Endothelial cell of umbilical vein (primary cell): ENCODE results near the gene EXOC1. TPM values are rescaled to one million over a fixed set of nuclear protein-coding genes. Genes with fewer than 3 reads are reported as not detected.

ENCODE experiments used
- BruUV-seq: library from RNA; stranded (reverse); fragments of 400-500 nt; replicated peaks from 2 replicates; lab custom pipeline; 2021; lab: Mats Ljungman, UMichigan
- CTCF ChIA-PET: fragments of 300-600, 350-600 bp; sonication (Branson Sonifier 250); formaldehyde crosslinking; loops from one replicate; lab custom pipeline; 2021; ENCODE audit warnings: antibody characterized with exemption, inconsistent platforms; lab: Charles Lee
- POLR2A ChIA-PET: fragments of 300-600, 350-600 bp; sonication (Branson Sonifier 250); formaldehyde crosslinking; loops from one replicate; lab custom pipeline; 2021; ENCODE audit warnings: antibody characterized with exemption, inconsistent platforms; lab: Charles Lee
- DNase-seq: peaks from one replicate; pipeline ENCODE4 v3.0.0-alpha.2; 2011; ENCODE audit warnings: low read depth, low spot score
- FAIRE-seq: peaks from 2 replicates; lab custom pipeline; 2011; peaks lifted over from hg19 to GRCh38; lab: Jason Lieb, UNC
- H2AFZ ChIP-seq: 2 replicates; pipeline ENCODE4 v1.6.0; 2012; ENCODE audit warnings: low read depth, low read length, control low read depth, inconsistent platforms
- H3K27ac ChIP-seq: 2 replicates; pipeline ENCODE4 v1.5.1; 2011; ENCODE audit warnings: low read depth, mild to moderate bottlenecking, control low read depth, low read length, moderate library complexity; ENCODE audit not compliant: insufficient read depth
- H3K27me3 ChIP-seq, 2 experiments: 2 replicates each; pipeline versions ENCODE4 v1.6.0 to v1.6.1; 2011; ENCODE audit warnings: low read length in 2 of 2, mixed read lengths in 1 of 2; ENCODE audit not compliant: control insufficient read depth in 2 of 2, insufficient read depth in 2 of 2
- H3K36me3 ChIP-seq, 2 experiments: 2 replicates in 1 of 2; 3 replicates in 1 of 2; pipeline ENCODE4 v1.5.1; 2011; ENCODE audit warnings: low read length in 2 of 2, mild to moderate bottlenecking in 1 of 2, moderate library complexity in 1 of 2; ENCODE audit not compliant: control insufficient read depth in 2 of 2, insufficient read depth in 2 of 2; ENCODE audit errors: extremely low read depth in 1 of 2
- H3K4me1 ChIP-seq: 3 replicates; pipeline ENCODE4 v1.5.1; 2011; ENCODE audit warnings: mild to moderate bottlenecking, low read length; ENCODE audit not compliant: control insufficient read depth, insufficient read depth; ENCODE audit errors: extremely low read depth
- H3K4me2 ChIP-seq: 2 replicates; pipeline ENCODE4 v1.6.1; 2011; ENCODE audit warnings: low read length, control low read depth, mixed read lengths; ENCODE audit not compliant: insufficient read depth
- H3K4me3 ChIP-seq, 3 experiments: fragments of 200-600 bp in 1 of 3; sonication (generic), shearing (Covaris generic) in 1 of 3; replicated peaks in 1 of 3; 2 replicates each; pipeline ENCODE4 v1.5.1; 2011 to 2016; ENCODE audit warnings: control low read depth in 3 of 3, low read length in 3 of 3, mild to moderate bottlenecking in 2 of 3, inconsistent platforms in 1 of 3, low read depth in 1 of 3, moderate library complexity in 1 of 3; ENCODE audit not compliant: insufficient read depth in 1 of 3
- H3K79me2 ChIP-seq: 2 replicates; pipeline ENCODE4 v1.6.0; 2012; ENCODE audit warnings: low read length, inconsistent platforms; ENCODE audit not compliant: control insufficient read depth, insufficient read depth
- H3K9ac ChIP-seq: replicated peaks from 2 replicates; pipeline ENCODE3; 2011; ENCODE audit warnings: low read length, control low read depth; ENCODE audit not compliant: insufficient read depth; ENCODE audit errors: extremely low read depth
- H3K9me1 ChIP-seq: replicated peaks from 3 replicates; pipeline ENCODE4 v1.6.0; 2011; ENCODE audit warnings: mild to moderate bottlenecking, low read length; ENCODE audit not compliant: control insufficient read depth, insufficient read depth; ENCODE audit errors: extremely low read depth
- H3K9me3 ChIP-seq: replicated peaks from 2 replicates; pipeline ENCODE4 v1.5.1; 2012; ENCODE audit warnings: low read length, inconsistent platforms; ENCODE audit not compliant: control insufficient read depth, insufficient read depth
- H4K20me1 ChIP-seq: replicated peaks from 2 replicates; pipeline ENCODE3; 2011; ENCODE audit warnings: mild to moderate bottlenecking, low read length; ENCODE audit not compliant: control insufficient read depth, insufficient read depth; ENCODE audit errors: extremely low read depth
- EZH2 ChIP-seq: IDR thresholded peaks from 2 replicates; pipeline ENCODE4 v1.6.1; 2012; ENCODE audit warnings: borderline replicate concordance, low read depth, mild to moderate bottlenecking, moderate library complexity, low read length, inconsistent platforms; ENCODE audit not compliant: severe bottlenecking
- FOS ChIP-seq: IDR thresholded peaks from 2 replicates; pipeline ENCODE4 v1.6.1; 2011; ENCODE audit warnings: mild to moderate bottlenecking, low read length, moderate library complexity, borderline replicate concordance; ENCODE audit not compliant: insufficient read depth
- GATA2 ChIP-seq: IDR thresholded peaks from 2 replicates; pipeline ENCODE4 v1.7.0; 2011; ENCODE audit warnings: low read depth, mild to moderate bottlenecking, moderate library complexity, mixed read lengths, low read length; ENCODE audit not compliant: insufficient read length, insufficient read depth
- JUN ChIP-seq: IDR thresholded peaks from 2 replicates; pipeline ENCODE4 v1.6.1; 2011; ENCODE audit warnings: borderline replicate concordance, low read depth; ENCODE audit not compliant: insufficient read length, insufficient read depth
- MYC ChIP-seq: IDR thresholded peaks from one replicate; pipeline ENCODE4 v1.6.1; 2011; ENCODE audit warnings: mild to moderate bottlenecking, low read depth, low read length
- POLR2A ChIP-seq: IDR thresholded peaks from 2 replicates; pipeline ENCODE4 v1.6.1; 2012; ENCODE audit warnings: low read depth, mild to moderate bottlenecking, control low read depth, low read length
- POLR2AphosphoS5 ChIP-seq: IDR thresholded peaks from 2 replicates; pipeline ENCODE4 v1.6.1; 2012; ENCODE audit warnings: low read depth, mild to moderate bottlenecking, control low read depth, low read length, moderate library complexity; ENCODE audit not compliant: insufficient read depth
- dilution Hi-C: fragments of 300-500 bp; cut with MboI; formaldehyde crosslinking; loops from one replicate; pipeline ENCODE4 v1.15.0; 2019; ENCODE audit warnings: low sequenced_read_pairs; ENCODE audit not compliant: extremely low pct_ligation_motif_present
- intact Hi-C: fragments of 100-400 bp; cut with micrococcal nuclease; formaldehyde crosslinking; loops from one replicate; pipeline ENCODE4 v1.10.0; 2022
- polyA plus RNA-seq, 4 experiments: library from polyadenylated mRNA; depleted of rRNA in 3 of 4; stranded (reverse) in 3 of 4; unstranded in 1 of 4; fragments of >200 nt; gene quantifications; 2 replicates each; pipeline versions ENCODE4 v1.2.1 to v1.2.3, GENCODE V29; 2011 to 2012; ENCODE audit warnings: missing spikeins in 1 of 4
- total RNA-seq: library from RNA; stranded (reverse); gene quantifications from 2 replicates; pipeline ENCODE4 v1.2.3, GENCODE V29; 2021
- TF ChIP-seq, protein P1 (sequence below), 2 donors: IDR thresholded peaks; 1 replicate in 1 of 2; 2 replicates in 1 of 2; pipeline ENCODE4 v1.5.1; 2011; ENCODE audit warnings: low read length in 2 of 2, mild to moderate bottlenecking in 2 of 2, moderate library complexity in 2 of 2, control low read depth in 1 of 2, inconsistent platforms in 1 of 2, low read depth in 1 of 2; ENCODE audit not compliant: insufficient read depth in 1 of 2; ENCODE audit errors: extremely low read depth in 1 of 2
- TF ChIP-seq, protein P2 (sequence below): IDR thresholded peaks from 2 replicates; pipeline ENCODE4 v1.6.1; 2011; ENCODE audit not compliant: insufficient read depth, insufficient read length

The EXOC1 gene
- total and polyA plus RNA-seq, 2 donors (not counting 3 experiments of a cell fraction or from before 2014, with no cell fraction given): 11.6 to 33.3 TPM

DNA sequence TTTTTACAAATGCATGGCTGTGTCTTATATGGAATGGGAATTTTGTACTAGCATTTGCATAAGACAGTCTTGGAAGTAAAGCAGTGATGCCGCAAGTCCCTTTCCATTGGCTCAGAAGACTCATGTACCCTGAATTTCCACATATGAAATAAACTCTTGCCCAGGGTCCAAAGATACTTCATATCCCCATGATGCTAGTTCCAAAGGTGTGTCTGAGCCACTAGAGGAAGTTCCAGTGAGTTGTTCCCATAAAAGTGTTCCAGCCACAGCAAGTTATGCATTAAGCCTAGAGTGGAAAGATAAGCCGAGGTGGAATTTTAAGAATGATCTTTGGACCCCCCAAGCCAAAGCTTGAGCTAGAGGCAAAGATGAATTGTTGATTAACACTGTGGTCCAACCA lies 86.0 kb downstream of the EXOC1 start:
- H3K27ac ChIP-seq: no peak overlapping the region
- FAIRE-seq (no peak), DNase-seq (no peak)
- no peaks in the 10 kb centered on the region for H3K9me3 ChIP-seq
- H3K36me3 ChIP-seq: peaks cover 7 to 26% of the 10 kb centered on the region in 2 experiments
- no peak overlapping the region for H2AFZ ChIP-seq
- peaks cover 21% of the 10 kb centered on the region for H3K79me2 ChIP-seq
- BruUV-seq: no TSS peak
- ChIA-PET CTCF (interaction anchor here (1.6 kb wide), 1 partner anchor 9 kb away, joined by 5 read pairs; the partner anchor contains the start of gene CEP135), POLR2A (no interaction called here)
- H3K9me1 ChIP-seq: no peaks in the 10 kb centered on the region
- H3K9ac ChIP-seq: no peak overlapping the region
- dilution Hi-C loops (no loop called here), intact Hi-C loops (no loop called here)
- TF ChIP-seq EZH2 (no peak), MYC (no peak)
- no peak overlapping the region for H3K4me3 ChIP-seq
- H3K4me1 ChIP-seq: no peaks in the 10 kb centered on the region
- H4K20me1 ChIP-seq: no peaks in the 10 kb centered on the region
- no peaks in the 10 kb centered on the region for H3K27me3 ChIP-seq
- no peak overlapping the region for H3K4me2 ChIP-seq

DNA sequence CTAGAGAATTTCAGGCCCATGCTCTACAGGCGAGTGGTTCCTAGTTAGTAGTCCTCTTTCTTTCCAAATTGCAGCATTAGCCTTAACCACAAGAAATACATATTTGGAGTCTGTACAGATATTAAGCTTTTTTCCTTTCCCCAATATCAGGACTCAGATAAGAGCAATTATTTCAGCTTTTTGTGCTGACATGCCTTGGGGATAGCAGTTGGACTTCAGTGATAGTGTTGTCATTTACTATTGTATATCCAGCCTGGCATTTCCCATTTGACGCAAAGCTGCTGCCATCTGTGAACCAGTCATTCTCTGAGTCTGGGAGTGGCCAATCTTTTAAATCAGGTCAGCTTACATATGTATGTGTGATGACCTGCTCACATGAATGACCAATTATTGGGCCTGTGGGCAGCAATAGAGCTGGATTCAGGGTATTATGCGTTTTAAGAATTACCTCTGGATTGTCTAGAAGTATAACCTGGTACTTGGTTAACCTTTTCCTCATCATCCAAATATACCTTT lies 88.5 kb downstream of the EXOC1 start:
- no peak overlapping the region for H3K27ac ChIP-seq
- peaks cover 43% of the 10 kb centered on the region for H3K79me2 ChIP-seq
- no TSS peak for BruUV-seq
- H3K4me1 ChIP-seq: peaks cover 13% of the 10 kb centered on the region
- H3K4me2 ChIP-seq: no peak overlapping the region
- dilution Hi-C loops (no loop called here), intact Hi-C loops (loop anchor here (10.0 kb wide), 3 partner anchors 193 to 603 kb away; partner anchors contain the start of genes PAICS and PPAT)
- no peaks in the 10 kb centered on the region for H3K9me1 ChIP-seq
- no peak overlapping the region for H2AFZ ChIP-seq
- DNase-seq (no peak), FAIRE-seq (no peak)
- H3K9me3 ChIP-seq: no peaks in the 10 kb centered on the region
- POLR2A ChIA-PET: no interaction called here
- no peak overlapping the region for H3K4me3 ChIP-seq
- H4K20me1 ChIP-seq: no peaks in the 10 kb centered on the region
- no peaks in the 10 kb centered on the region for H3K27me3 ChIP-seq
- CTCF ChIA-PET: interaction anchor here (0.8 to 1.7 kb wide), 2 partner anchors 75 to 358 kb away, joined by 3 to 5 read pairs; no protein-coding TSS in a partner anchor
- no peak overlapping the region for H3K9ac ChIP-seq
- H3K36me3 ChIP-seq: peaks cover 7 to 26% of the 10 kb centered on the region in 2 experiments
- TF ChIP-seq, protein P1, sequence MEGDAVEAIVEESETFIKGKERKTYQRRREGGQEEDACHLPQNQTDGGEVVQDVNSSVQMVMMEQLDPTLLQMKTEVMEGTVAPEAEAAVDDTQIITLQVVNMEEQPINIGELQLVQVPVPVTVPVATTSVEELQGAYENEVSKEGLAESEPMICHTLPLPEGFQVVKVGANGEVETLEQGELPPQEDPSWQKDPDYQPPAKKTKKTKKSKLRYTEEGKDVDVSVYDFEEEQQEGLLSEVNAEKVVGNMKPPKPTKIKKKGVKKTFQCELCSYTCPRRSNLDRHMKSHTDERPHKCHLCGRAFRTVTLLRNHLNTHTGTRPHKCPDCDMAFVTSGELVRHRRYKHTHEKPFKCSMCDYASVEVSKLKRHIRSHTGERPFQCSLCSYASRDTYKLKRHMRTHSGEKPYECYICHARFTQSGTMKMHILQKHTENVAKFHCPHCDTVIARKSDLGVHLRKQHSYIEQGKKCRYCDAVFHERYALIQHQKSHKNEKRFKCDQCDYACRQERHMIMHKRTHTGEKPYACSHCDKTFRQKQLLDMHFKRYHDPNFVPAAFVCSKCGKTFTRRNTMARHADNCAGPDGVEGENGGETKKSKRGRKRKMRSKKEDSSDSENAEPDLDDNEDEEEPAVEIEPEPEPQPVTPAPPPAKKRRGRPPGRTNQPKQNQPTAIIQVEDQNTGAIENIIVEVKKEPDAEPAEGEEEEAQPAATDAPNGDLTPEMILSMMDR (IDR thresholded peaks at IDR 0.05; ENCODE audit: extremely low read depth in 1 of 2, insufficient read depth in 1 of 2, low read depth in 1 of 2, low read length in 2 of 2): no peak
- TF ChIP-seq JUN (no peak), GATA2 (no peak), POLR2A (no peak), POLR2AphosphoS5 (no peak), MYC (no peak), FOS (no peak), EZH2 (no peak)
- TF ChIP-seq, protein P2, sequence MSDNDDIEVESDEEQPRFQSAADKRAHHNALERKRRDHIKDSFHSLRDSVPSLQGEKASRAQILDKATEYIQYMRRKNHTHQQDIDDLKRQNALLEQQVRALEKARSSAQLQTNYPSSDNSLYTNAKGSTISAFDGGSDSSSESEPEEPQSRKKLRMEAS: no peak
